HEK293 (cell line): ENCODE measurements around the gene ACIN1.

Source experiments
- ATF2 ChIP-seq: fragments of 450-650 bp; formaldehyde crosslinking; IDR thresholded peaks from 2 replicates; pipeline ENCODE4 v1.5.1; 2016; ENCODE audit warnings: missing biosample characterization, missing genetic modification characterization, low read depth
- CTCF ChIP-seq: fragments of 450-650 bp; formaldehyde crosslinking; IDR thresholded peaks from 2 replicates; pipeline ENCODE4 v1.5.1; 2016; ENCODE audit warnings: missing biosample characterization, missing genetic modification characterization
- EGR2 ChIP-seq: fragments of 450-650 bp; formaldehyde crosslinking; IDR thresholded peaks from 2 replicates; pipeline ENCODE4 v1.5.1; 2016; ENCODE audit warnings: low read depth, missing biosample characterization, missing genetic modification characterization
- FEZF1 ChIP-seq: fragments of 450-650 bp; formaldehyde crosslinking; IDR thresholded peaks from 2 replicates; pipeline ENCODE4 v1.5.1; 2016; ENCODE audit warnings: missing biosample characterization, missing genetic modification characterization
- KLF10 ChIP-seq: fragments of 450-650 bp; IDR thresholded peaks from 2 replicates; pipeline ENCODE4 v1.5.1; 2018; ENCODE audit warnings: missing biosample characterization, mild to moderate bottlenecking, missing genetic modification characterization
- ZBTB1 ChIP-seq: fragments of 450-650 bp; formaldehyde crosslinking; IDR thresholded peaks from 2 replicates; pipeline ENCODE4 v1.5.1; 2016; ENCODE audit warnings: missing biosample characterization, missing genetic modification characterization
- ZBTB20 ChIP-seq: fragments of 450-650 bp; formaldehyde crosslinking; IDR thresholded peaks from 2 replicates; pipeline ENCODE4 v1.5.1; 2016; ENCODE audit warnings: missing biosample characterization, missing genetic modification characterization
- ZNF146 ChIP-seq: fragments of 450-650 bp; formaldehyde crosslinking; IDR thresholded peaks from 2 replicates; pipeline ENCODE4 v1.5.1; 2016; ENCODE audit warnings: missing biosample characterization, missing genetic modification characterization
- ZNF148 ChIP-seq: fragments of 450-650 bp; formaldehyde crosslinking; IDR thresholded peaks from 2 replicates; pipeline ENCODE4 v1.5.0; 2017; ENCODE audit warnings: missing biosample characterization, missing genetic modification characterization, borderline replicate concordance
- ZNF2 ChIP-seq: fragments of 450-650 bp; formaldehyde crosslinking; IDR thresholded peaks from 2 replicates; pipeline ENCODE4 v1.5.1; 2016; ENCODE audit warnings: missing biosample characterization, missing genetic modification characterization
- ZNF211 ChIP-seq: fragments of 450-650 bp; formaldehyde crosslinking; IDR thresholded peaks from 2 replicates; pipeline ENCODE4 v1.5.1; 2016; ENCODE audit warnings: low read depth, missing biosample characterization, missing genetic modification characterization
- ZNF354C ChIP-seq: fragments of 450-650 bp; formaldehyde crosslinking; IDR thresholded peaks from 2 replicates; pipeline ENCODE4 v1.5.1; 2016; ENCODE audit warnings: missing biosample characterization, missing genetic modification characterization, low read depth, borderline replicate concordance
- ZNF398 ChIP-seq: fragments of 450-650 bp; formaldehyde crosslinking; IDR thresholded peaks from 2 replicates; pipeline ENCODE4 v1.5.1; 2017; ENCODE audit warnings: missing biosample characterization, missing genetic modification characterization
- ZNF416 ChIP-seq: fragments of 450-650 bp; formaldehyde crosslinking; IDR thresholded peaks from 2 replicates; pipeline ENCODE4 v1.5.1; 2016; ENCODE audit warnings: missing biosample characterization, missing genetic modification characterization
- ZNF426 ChIP-seq: fragments of 450-650 bp; formaldehyde crosslinking; IDR thresholded peaks from 2 replicates; pipeline ENCODE4 v1.5.1; 2017; ENCODE audit warnings: missing biosample characterization, missing genetic modification characterization, mild to moderate bottlenecking, inconsistent platforms, moderate library complexity
- ZNF501 ChIP-seq: fragments of 450-650 bp; formaldehyde crosslinking; IDR thresholded peaks from 2 replicates; pipeline ENCODE4 v1.5.1; 2016; ENCODE audit warnings: missing biosample characterization, missing genetic modification characterization
- ZNF530 ChIP-seq: fragments of 450-650 bp; formaldehyde crosslinking; IDR thresholded peaks from 2 replicates; pipeline ENCODE4 v1.5.1; 2016; ENCODE audit warnings: low read depth, missing biosample characterization, missing genetic modification characterization
- ZNF560 ChIP-seq: fragments of 450-650 bp; formaldehyde crosslinking; IDR thresholded peaks from 2 replicates; pipeline ENCODE4 v1.5.1; 2017; ENCODE audit warnings: missing biosample characterization, missing genetic modification characterization, borderline replicate concordance
- ZNF639 ChIP-seq: fragments of 450-650 bp; formaldehyde crosslinking; IDR thresholded peaks from 2 replicates; pipeline ENCODE4 v1.5.1; 2016; ENCODE audit warnings: missing biosample characterization, missing genetic modification characterization
- ZNF776 ChIP-seq: fragments of 450-650 bp; formaldehyde crosslinking; IDR thresholded peaks from 2 replicates; pipeline ENCODE4 v1.5.0; 2017; ENCODE audit warnings: missing biosample characterization, missing genetic modification characterization, borderline replicate concordance
- ZSCAN23 ChIP-seq: fragments of 450-650 bp; formaldehyde crosslinking; IDR thresholded peaks from 2 replicates; pipeline ENCODE4 v1.5.1; 2016; ENCODE audit warnings: missing biosample characterization, missing genetic modification characterization
- ZXDB ChIP-seq: fragments of 450-650 bp; formaldehyde crosslinking; IDR thresholded peaks from 2 replicates; pipeline ENCODE4 v1.5.1; 2016; ENCODE audit warnings: missing biosample characterization, missing genetic modification characterization

Gene ACIN1

GRCh38 chr14:23056956-23057756, 37.8 kb downstream of the ACIN1 start, which contains the start of gene CDH24 (continued):
- TF ChIP-seq ZNF146 (tag by site-specific recombination) (0 out of 2 replicates have a peak, but pooled peaks have one; percentile 25), ZNF776 (tag by site-specific recombination) (no peak), ZNF639 (tag by site-specific recombination) (peak; percentile 79; the same call in 1 of the 2 replicates), CTCF (tag by site-specific recombination) (no peak), ZNF354C (tag by site-specific recombination) (no peak), ATF2 (tag by site-specific recombination) (no peak), ZNF426 (tag by site-specific recombination) (no peak), ZBTB20 (peak; percentile 28), ZNF2 (0 out of 2 replicates have a peak, but pooled peaks have one; percentile 44), ZNF148 (peak; percentile 70; the same call in 1 of the 2 replicates), ZNF530 (tag by site-specific recombination) (no peak), ZNF398 (tag by site-specific recombination) (peak; percentile 57), EGR2 (tag by site-specific recombination) (peak; percentile 48), ZXDB (peak; percentile 48; the same call in 1 of the 2 replicates), ZNF211 (no peak), ZBTB1 (tag by site-specific recombination) (no peak), ZNF416 (tag by site-specific recombination) (no peak), ZNF560 (tag by site-specific recombination) (no peak), KLF10 (tag by site-specific recombination) (peak; percentile 32; the same call in 1 of the 2 replicates), FEZF1 (tag by site-specific recombination) (no peak), ZSCAN23 (tag by site-specific recombination) (peak; percentile 33; the same call in 1 of the 2 replicates), ZNF501 (tag by site-specific recombination) (no peak)
